ENCODE results near the gene PRTG. TPM values are rescaled to one million over a fixed set of nuclear protein-coding genes. Genes with fewer than 3 reads are reported as not detected.

Gene PRTG
- total and polyA plus RNA-seq, 4 donors = 0.05 to 2.4 (median 0.25) TPM

GRCh38 chr15:55619783-55620182, 123.2 kb downstream of the PRTG start:
- 80% methylated on average over 6 of the region's 6 CpGs for WGBS
- H3K9me3 ChIP-seq (ENCODE audit: control insufficient read depth in 4 of 4, low read length in 3 of 4) = no peaks in the 10 kb centered on the region
- peaks cover 0 to 4% (median 0%) of the 10 kb centered on the region in 4 donors for H3K27me3 ChIP-seq (ENCODE audit: control insufficient read depth in 4 of 4, insufficient read depth in 4 of 4, low read length in 3 of 4)
- no peak overlapping the region for H3K4me3 ChIP-seq (ENCODE audit: low read depth in 1 of 3, low read length in 3 of 3)
- no peak for TF ChIP-seq EGR1 (IDR thresholded peaks at IDR 0.05; ENCODE audit: low read depth in 2 of 2)
- no peak for TF ChIP-seq FOXA2 (IDR thresholded peaks at IDR 0.05)
- no peak for TF ChIP-seq NR2F2 (IDR thresholded peaks at IDR 0.05)
- no peak for TF ChIP-seq SP1 (IDR thresholded peaks at IDR 0.05)
- no peak for TF ChIP-seq TAF1 (conservative IDR thresholded peaks at IDR 0.05)
- no peak for TF ChIP-seq FOXA1 (IDR thresholded peaks at IDR 0.05)
- TF ChIP-seq RAD21 (IDR thresholded peaks at IDR 0.05) = no peak
- TF ChIP-seq JUND (IDR thresholded peaks at IDR 0.05) = no peak
- TF ChIP-seq RXRA (IDR thresholded peaks at IDR 0.05) = no peak
- no peak for TF ChIP-seq HNF4A (conservative IDR thresholded peaks at IDR 0.05)
- no peak for TF ChIP-seq REST (IDR thresholded peaks at IDR 0.05)
- no peak for TF ChIP-seq HNF4G (IDR thresholded peaks at IDR 0.05)
- no peaks in the 10 kb centered on the region for H3K36me3 ChIP-seq (ENCODE audit: control insufficient read depth in 4 of 4, insufficient read depth in 3 of 4, low read depth in 1 of 4, low read length in 3 of 4)
- H3K9ac ChIP-seq (ENCODE audit: low read depth in 1 of 2, low read length in 2 of 2) = no peak overlapping the region
- H3K27ac ChIP-seq (ENCODE audit: low read depth in 1 of 2, low read length in 2 of 2) = no peak overlapping the region
- H3K4me1 ChIP-seq (ENCODE audit: control insufficient read depth in 4 of 4, insufficient read depth in 4 of 4, low read length in 3 of 4) = no peaks in the 10 kb centered on the region
- no peak for DNase-seq (ENCODE audit: low spot score)

DNA sequence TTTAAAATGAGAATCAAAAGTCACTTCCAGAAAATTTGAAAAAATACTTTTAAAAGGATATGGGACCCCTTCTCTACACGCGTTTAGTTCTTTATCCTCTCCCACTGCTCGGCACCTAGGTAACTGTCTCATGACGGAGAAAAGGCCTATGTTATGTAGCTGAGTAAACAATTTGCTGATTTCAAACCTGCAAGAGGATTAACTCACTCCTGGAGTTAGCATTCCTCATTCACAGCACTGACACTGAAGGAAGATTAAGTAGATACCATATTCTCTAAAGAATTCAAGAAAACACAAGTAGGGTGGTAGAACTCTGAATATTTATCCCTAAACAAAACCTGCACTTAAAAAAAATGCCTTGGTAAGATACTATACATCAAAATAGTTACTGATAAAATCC, 124.6 kb downstream of the PRTG start:
- no peak overlapping the region for H3K4me3 ChIP-seq (ENCODE audit: low read depth in 1 of 3, low read length in 3 of 3)
- H3K36me3 ChIP-seq (ENCODE audit: control insufficient read depth in 4 of 4, insufficient read depth in 3 of 4, low read depth in 1 of 4, low read length in 3 of 4) = no peaks in the 10 kb centered on the region
- no peaks in the 10 kb centered on the region for H3K9me3 ChIP-seq (ENCODE audit: control insufficient read depth in 4 of 4, low read length in 3 of 4)
- no peak overlapping the region for H3K9ac ChIP-seq (ENCODE audit: low read depth in 1 of 2, low read length in 2 of 2)
- DNase-seq (ENCODE audit: low spot score) = no peak
- H3K4me1 ChIP-seq (ENCODE audit: control insufficient read depth in 4 of 4, insufficient read depth in 4 of 4, low read length in 3 of 4) = no peaks in the 10 kb centered on the region
- no peak for TF ChIP-seq FOXA1 (IDR thresholded peaks at IDR 0.05)
- TF ChIP-seq ATF3 (IDR thresholded peaks at IDR 0.05) = no peak
- no peak for TF ChIP-seq JUND (IDR thresholded peaks at IDR 0.05)
- TF ChIP-seq RAD21 (IDR thresholded peaks at IDR 0.05) = no peak
- TF ChIP-seq ZBTB33 (IDR thresholded peaks at IDR 0.05) = no peak
- TF ChIP-seq, protein P1, sequence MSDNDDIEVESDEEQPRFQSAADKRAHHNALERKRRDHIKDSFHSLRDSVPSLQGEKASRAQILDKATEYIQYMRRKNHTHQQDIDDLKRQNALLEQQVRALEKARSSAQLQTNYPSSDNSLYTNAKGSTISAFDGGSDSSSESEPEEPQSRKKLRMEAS (IDR thresholded peaks at IDR 0.05) = no peak
- TF ChIP-seq HNF4G (IDR thresholded peaks at IDR 0.05) = no peak
- no peak for TF ChIP-seq HNF4A (conservative IDR thresholded peaks at IDR 0.05)
- TF ChIP-seq SP1 (IDR thresholded peaks at IDR 0.05) = no peak
- no peak for TF ChIP-seq FOXA2 (IDR thresholded peaks at IDR 0.05)
- TF ChIP-seq RXRA (IDR thresholded peaks at IDR 0.05) = no peak
- TF ChIP-seq NR2F2 (IDR thresholded peaks at IDR 0.05) = no peak
- no peak for TF ChIP-seq GABPA (IDR thresholded peaks at IDR 0.05 in 1 of 2, conservative IDR thresholded peaks at IDR 0.05 in 1 of 2)
- TF ChIP-seq, protein P2, sequence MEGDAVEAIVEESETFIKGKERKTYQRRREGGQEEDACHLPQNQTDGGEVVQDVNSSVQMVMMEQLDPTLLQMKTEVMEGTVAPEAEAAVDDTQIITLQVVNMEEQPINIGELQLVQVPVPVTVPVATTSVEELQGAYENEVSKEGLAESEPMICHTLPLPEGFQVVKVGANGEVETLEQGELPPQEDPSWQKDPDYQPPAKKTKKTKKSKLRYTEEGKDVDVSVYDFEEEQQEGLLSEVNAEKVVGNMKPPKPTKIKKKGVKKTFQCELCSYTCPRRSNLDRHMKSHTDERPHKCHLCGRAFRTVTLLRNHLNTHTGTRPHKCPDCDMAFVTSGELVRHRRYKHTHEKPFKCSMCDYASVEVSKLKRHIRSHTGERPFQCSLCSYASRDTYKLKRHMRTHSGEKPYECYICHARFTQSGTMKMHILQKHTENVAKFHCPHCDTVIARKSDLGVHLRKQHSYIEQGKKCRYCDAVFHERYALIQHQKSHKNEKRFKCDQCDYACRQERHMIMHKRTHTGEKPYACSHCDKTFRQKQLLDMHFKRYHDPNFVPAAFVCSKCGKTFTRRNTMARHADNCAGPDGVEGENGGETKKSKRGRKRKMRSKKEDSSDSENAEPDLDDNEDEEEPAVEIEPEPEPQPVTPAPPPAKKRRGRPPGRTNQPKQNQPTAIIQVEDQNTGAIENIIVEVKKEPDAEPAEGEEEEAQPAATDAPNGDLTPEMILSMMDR (IDR thresholded peaks at IDR 0.05; ENCODE audit: low read depth, low read length, missing input control) = no peak
- 68% methylated on average over 4 of the region's 4 CpGs for WGBS
- H3K27me3 ChIP-seq (ENCODE audit: control insufficient read depth in 4 of 4, insufficient read depth in 4 of 4, low read length in 3 of 4) = peaks cover 0 to 4% (median 0%) of the 10 kb centered on the region in 4 donors
- H3K27ac ChIP-seq (ENCODE audit: low read depth in 1 of 2, low read length in 2 of 2) = no peak overlapping the region
